RWPE2 (cell line): ENCODE measurements around the gene TRAK1.

Source experiments
- ATAC-seq: fragments of 200-7000 bp; cut with Tn5 transposase; 3 replicates; pipeline ENCODE4 v1.9.1; 2021; ENCODE audit warnings: low read depth
- DNase-seq: peaks from one replicate; pipeline ENCODE4 v3.0.0-alpha.2; 2020; ENCODE audit warnings: low spot score
- H3K27ac ChIP-seq: fragments of 450-650 bp; 2 replicates; pipeline ENCODE4 v1.5.1; 2017; ENCODE audit warnings: mild to moderate bottlenecking; ENCODE audit not compliant: poor library complexity, severe bottlenecking
- H3K27me3 ChIP-seq: fragments of 250-450 bp; sonication (Bioruptor Pico); 2 replicates; pipeline ENCODE4 v1.5.1; 2021; ENCODE audit warnings: mild to moderate bottlenecking, moderate library complexity; ENCODE audit not compliant: insufficient read depth, poor library complexity, severe bottlenecking
- H3K36me3 ChIP-seq: fragments of 250-450 bp; sonication (Bioruptor Pico); 2 replicates; pipeline ENCODE4 v1.5.1; 2020; ENCODE audit warnings: low read depth, mild to moderate bottlenecking, moderate library complexity
- H3K4me1 ChIP-seq: fragments of 250-450 bp; sonication (Bioruptor Pico); 2 replicates; pipeline ENCODE4 v1.5.1; 2021; ENCODE audit warnings: mild to moderate bottlenecking, moderate library complexity; ENCODE audit not compliant: insufficient read depth, poor library complexity, severe bottlenecking
- H3K4me3 ChIP-seq: fragments of 250-450 bp; sonication (Bioruptor Pico); 2 replicates; pipeline ENCODE4 v1.5.1; 2021; ENCODE audit warnings: mild to moderate bottlenecking, moderate library complexity; ENCODE audit not compliant: severe bottlenecking
- H3K9me3 ChIP-seq: fragments of 250-450 bp; sonication (Bioruptor Pico); 2 replicates; pipeline ENCODE4 v1.5.1; 2021; ENCODE audit warnings: mild to moderate bottlenecking, moderate library complexity; ENCODE audit not compliant: severe bottlenecking
- TF ChIP-seq, protein P1 (sequence below): fragments of 450-650 bp; IDR thresholded peaks from one replicate; pipeline ENCODE4 v1.5.1; 2017; ENCODE audit warnings: mild to moderate bottlenecking, moderate library complexity; ENCODE audit not compliant: poor library complexity, severe bottlenecking

TRAK1 gene

DNA sequence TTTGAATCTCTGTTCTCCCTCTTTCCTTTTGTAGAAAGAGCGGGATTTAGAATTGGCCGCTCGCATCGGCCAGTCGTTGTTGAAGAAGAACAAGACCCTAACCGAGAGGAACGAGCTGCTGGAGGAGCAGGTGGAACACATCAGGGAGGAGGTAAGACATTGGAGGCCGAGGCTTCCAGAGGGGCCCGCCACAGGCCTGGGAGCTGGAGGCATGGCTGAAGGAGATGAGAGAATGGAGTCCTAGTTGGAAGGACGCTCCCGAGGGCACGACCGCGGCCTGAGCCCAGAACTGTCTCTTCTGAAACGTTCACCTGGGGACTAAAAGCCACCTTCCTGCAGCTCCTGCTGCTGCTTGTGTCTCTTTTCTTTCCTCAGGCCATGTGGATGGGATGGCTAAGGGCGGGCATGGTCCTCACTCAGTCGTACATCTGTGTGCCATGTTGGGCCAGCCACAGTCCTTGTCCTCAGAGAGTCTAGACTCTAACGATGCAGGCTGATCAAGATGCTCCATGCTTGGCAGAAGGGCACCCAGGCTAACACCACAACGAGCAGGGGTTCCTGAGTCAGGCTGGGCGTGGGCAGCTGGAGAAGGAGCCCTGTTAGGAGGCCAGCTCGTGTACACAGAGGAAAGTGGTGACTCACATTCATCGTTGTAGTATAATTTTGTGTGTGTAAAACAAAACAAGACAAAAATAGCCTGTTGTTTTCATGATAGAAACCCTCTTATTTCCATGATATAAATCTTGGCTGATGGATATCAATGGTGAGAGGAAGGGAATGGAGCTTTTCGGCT is 93.7 kb downstream of the TRAK1 start:
- TF ChIP-seq, protein P1, sequence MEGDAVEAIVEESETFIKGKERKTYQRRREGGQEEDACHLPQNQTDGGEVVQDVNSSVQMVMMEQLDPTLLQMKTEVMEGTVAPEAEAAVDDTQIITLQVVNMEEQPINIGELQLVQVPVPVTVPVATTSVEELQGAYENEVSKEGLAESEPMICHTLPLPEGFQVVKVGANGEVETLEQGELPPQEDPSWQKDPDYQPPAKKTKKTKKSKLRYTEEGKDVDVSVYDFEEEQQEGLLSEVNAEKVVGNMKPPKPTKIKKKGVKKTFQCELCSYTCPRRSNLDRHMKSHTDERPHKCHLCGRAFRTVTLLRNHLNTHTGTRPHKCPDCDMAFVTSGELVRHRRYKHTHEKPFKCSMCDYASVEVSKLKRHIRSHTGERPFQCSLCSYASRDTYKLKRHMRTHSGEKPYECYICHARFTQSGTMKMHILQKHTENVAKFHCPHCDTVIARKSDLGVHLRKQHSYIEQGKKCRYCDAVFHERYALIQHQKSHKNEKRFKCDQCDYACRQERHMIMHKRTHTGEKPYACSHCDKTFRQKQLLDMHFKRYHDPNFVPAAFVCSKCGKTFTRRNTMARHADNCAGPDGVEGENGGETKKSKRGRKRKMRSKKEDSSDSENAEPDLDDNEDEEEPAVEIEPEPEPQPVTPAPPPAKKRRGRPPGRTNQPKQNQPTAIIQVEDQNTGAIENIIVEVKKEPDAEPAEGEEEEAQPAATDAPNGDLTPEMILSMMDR = no peak
- Histone ChIP-seq H3K4me3 (no peak overlapping the region), H3K9me3 (no peaks in the 10 kb centered on the region), H3K27ac (no peak overlapping the region), H3K4me1 (peaks cover under 1% of the 10 kb centered on the region), H3K27me3 (no peaks in the 10 kb centered on the region), H3K36me3 (peaks cover 17% of the 10 kb centered on the region)
- DNase-seq (no peak), ATAC-seq (peak; percentile 95)

DNA sequence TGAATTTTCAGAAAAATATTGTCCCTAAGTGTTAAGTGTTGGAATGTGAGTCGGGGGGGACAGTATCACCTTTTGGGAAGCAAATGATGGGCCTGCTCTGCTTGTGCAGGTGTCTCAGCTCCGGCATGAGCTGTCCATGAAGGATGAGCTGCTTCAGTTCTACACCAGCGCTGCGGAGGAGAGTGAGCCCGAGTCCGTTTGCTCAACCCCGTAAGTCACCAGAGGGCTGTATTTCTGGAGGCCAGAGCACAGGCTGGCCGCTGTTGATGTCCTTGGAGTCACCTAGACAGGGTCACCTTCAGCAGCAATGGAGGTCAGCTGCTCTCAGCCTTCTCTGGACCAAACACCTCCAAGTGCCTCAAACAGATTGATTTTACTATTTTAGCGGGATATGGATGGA is 96.8 kb downstream of the TRAK1 start:
- no peak overlapping the region for H3K4me3 ChIP-seq
- TF ChIP-seq, protein P1 = no peak
- ATAC-seq = no peak
- no peaks in the 10 kb centered on the region for H3K4me1 ChIP-seq
- no peak overlapping the region for H3K27ac ChIP-seq
- H3K36me3 ChIP-seq = peaks cover 20% of the 10 kb centered on the region
- DNase-seq = no peak
- no peaks in the 10 kb centered on the region for H3K27me3 ChIP-seq
- H3K9me3 ChIP-seq = no peaks in the 10 kb centered on the region

DNA sequence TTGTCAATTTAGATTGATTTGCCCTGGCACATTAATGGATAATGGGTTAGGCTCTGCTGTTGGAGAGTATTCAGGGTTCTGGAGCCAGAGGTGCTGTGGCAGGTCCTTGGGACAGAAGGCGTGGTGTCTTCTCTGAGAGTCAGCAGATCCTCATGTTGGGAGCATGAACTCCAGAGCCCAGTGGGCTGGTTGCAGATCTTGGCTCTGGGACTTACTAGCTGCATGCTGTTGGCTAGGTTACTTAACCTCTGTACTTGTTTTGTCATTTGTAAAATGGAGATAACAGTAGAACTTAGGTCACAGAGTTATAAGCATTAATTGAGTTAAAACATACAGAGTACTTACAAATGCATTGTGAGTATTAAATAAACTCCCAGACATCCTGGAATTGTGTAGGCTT is 97.2 kb downstream of the TRAK1 start:
- no peak overlapping the region for H3K4me3 ChIP-seq
- TF ChIP-seq, protein P1 = no peak
- H3K9me3 ChIP-seq = no peaks in the 10 kb centered on the region
- no peaks in the 10 kb centered on the region for H3K4me1 ChIP-seq
- no peak for DNase-seq
- H3K27ac ChIP-seq = no peak overlapping the region
- H3K27me3 ChIP-seq = no peaks in the 10 kb centered on the region
- H3K36me3 ChIP-seq = peaks cover 24% of the 10 kb centered on the region
- no peak for ATAC-seq

DNA sequence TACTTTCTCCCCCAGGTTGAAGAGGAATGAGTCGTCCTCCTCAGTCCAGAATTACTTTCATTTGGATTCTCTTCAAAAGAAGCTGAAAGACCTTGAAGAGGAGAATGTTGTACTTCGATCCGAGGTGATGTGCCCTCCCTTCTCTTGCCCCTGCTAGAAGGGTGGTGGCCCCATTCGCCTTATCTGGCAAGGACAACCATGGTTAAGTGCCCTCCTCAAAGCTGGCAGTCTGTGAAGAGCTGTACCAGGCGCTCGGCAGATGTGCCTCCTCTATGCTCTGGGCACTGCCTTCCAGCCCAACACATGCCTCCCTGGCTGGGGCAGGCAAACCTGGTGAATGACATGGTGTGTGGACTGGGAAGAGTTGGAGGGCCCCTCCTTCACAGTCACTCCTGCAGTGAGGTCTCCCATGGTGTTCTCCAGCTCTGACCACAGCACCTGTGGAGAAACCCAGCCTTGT is 97.9 kb downstream of the TRAK1 start:
- no peak overlapping the region for H3K27ac ChIP-seq
- H3K4me1 ChIP-seq = no peaks in the 10 kb centered on the region
- ATAC-seq (no peak), DNase-seq (no peak)
- H3K4me3 ChIP-seq = no peak overlapping the region
- H3K36me3 ChIP-seq = peaks cover 26% of the 10 kb centered on the region
- no peaks in the 10 kb centered on the region for H3K9me3 ChIP-seq
- TF ChIP-seq, protein P1 = no peak
- H3K27me3 ChIP-seq = no peaks in the 10 kb centered on the region

DNA sequence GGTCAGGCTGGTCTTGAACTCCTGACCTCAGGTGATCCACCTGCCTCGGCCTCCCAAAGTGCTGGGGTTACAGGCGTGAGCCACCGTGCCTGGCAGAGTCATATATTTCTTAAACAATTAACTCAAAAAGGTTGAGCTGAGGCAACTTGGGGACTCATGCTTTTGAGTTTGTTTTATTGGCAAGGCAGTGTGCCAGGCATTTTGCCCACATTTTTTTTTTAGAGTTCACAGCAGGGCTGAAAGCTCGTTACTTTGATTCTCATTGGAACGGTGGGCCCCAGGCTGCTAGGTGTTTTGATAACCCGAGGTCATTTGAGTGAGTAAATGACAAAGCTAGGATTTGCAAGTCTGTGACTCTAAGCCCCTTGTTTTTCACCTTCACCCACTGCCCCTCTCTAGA is 98.6 kb downstream of the TRAK1 start:
- DNase-seq = no peak
- Histone ChIP-seq H3K9me3 (no peaks in the 10 kb centered on the region), H3K27ac (no peak overlapping the region), H3K27me3 (no peaks in the 10 kb centered on the region), H3K4me1 (no peaks in the 10 kb centered on the region), H3K36me3 (peaks cover 24% of the 10 kb centered on the region), H3K4me3 (no peak overlapping the region)
- no peak for ATAC-seq
- TF ChIP-seq, protein P1 = no peak
